ENCODE data around the gene ABT1. TPM values are rescaled to one million over a fixed set of nuclear protein-coding genes. Genes with fewer than 3 reads are reported as not detected.

The ABT1 gene
- polyA plus RNA-seq, 1 donor (not counting 4 experiments of a cell fraction or from before 2014, with no cell fraction given) = 16.8 TPM

GRCh38 chr6:26554697-26555504 lies 41.9 kb upstream of the ABT1 start:
- H3K9me3 ChIP-seq (ENCODE audit: control insufficient read depth, low read depth, low read length) = no peaks in the 10 kb centered on the region
- peak overlapping the region; percentile 15 for H3K27ac ChIP-seq (ENCODE audit: control insufficient read depth, insufficient read depth, low read length)
- peak overlapping the region; percentile 45 for H3K9ac ChIP-seq (ENCODE audit: control insufficient read depth, extremely low read depth, insufficient read depth, low read length)
- DNase-seq (ENCODE audit: low read depth, low spot score) (no peak), FAIRE-seq (no peak)
- TF ChIP-seq EZH2 (IDR thresholded peaks at IDR 0.05; ENCODE audit: low read length) = no peak
- no peak for TF ChIP-seq CTCF (optimal IDR thresholded peaks at IDR 0.05 in 1 of 3, IDR thresholded peaks at IDR 0.05 in 1 of 3, conservative IDR thresholded peaks at IDR 0.05 in 1 of 3; ENCODE audit: extremely low read depth in 1 of 3, insufficient read depth in 2 of 3, low read length in 3 of 3)
- H3K36me3 ChIP-seq (ENCODE audit: control insufficient read depth in 2 of 2, extremely low read depth in 1 of 2, insufficient read depth in 2 of 2, low read length in 2 of 2) = no peaks in the 10 kb centered on the region
- no peaks in the 10 kb centered on the region for H3K9me1 ChIP-seq (ENCODE audit: control insufficient read depth, extremely low read depth, insufficient read depth, low read length)
- H3K4me1 ChIP-seq (ENCODE audit: control insufficient read depth, extremely low read depth, insufficient read depth, low read length) = peaks cover 20% of the 10 kb centered on the region
- no peaks in the 10 kb centered on the region for H3K27me3 ChIP-seq (ENCODE audit: control insufficient read depth, extremely low read depth, insufficient read depth, low read length)
- H3K4me3 ChIP-seq (ENCODE audit: control insufficient read depth in 2 of 3, extremely low read depth in 1 of 3, insufficient read depth in 2 of 3, low read depth in 1 of 3, low read length in 3 of 3) = peak overlapping the region; percentile 24 to 72 (median 47)
- peak overlapping the region; percentile 15 for H2AFZ ChIP-seq (ENCODE audit: control insufficient read depth, low read length)
- no peaks in the 10 kb centered on the region for H3K79me2 ChIP-seq (ENCODE audit: control insufficient read depth, insufficient read depth, low read length)
- H4K20me1 ChIP-seq (ENCODE audit: control insufficient read depth, extremely low read depth, insufficient read depth, low read length) = no peaks in the 10 kb centered on the region
- dilution Hi-C loops (cut with MboI; ENCODE audit: extremely low pct_ligation_motif_present, low sequenced_read_pairs) = no loop called here
- peak overlapping the region; percentile 99 for H3K4me2 ChIP-seq (ENCODE audit: control insufficient read depth, extremely low read depth, insufficient read depth, low read depth, low read length)

- H3K27ac ChIP-seq (ENCODE audit: control insufficient read depth, insufficient read depth, low read length) = no peak overlapping the region
- H4K20me1 ChIP-seq (ENCODE audit: control insufficient read depth, extremely low read depth, insufficient read depth, low read length) = no peaks in the 10 kb centered on the region
- dilution Hi-C loops (cut with MboI; ENCODE audit: extremely low pct_ligation_motif_present, low sequenced_read_pairs) = no loop called here
- peak overlapping the region in 1 of 3 experiments; percentile 72 for H3K4me3 ChIP-seq (ENCODE audit: control insufficient read depth in 2 of 3, extremely low read depth in 1 of 3, insufficient read depth in 2 of 3, low read depth in 1 of 3, low read length in 3 of 3)
- no peaks in the 10 kb centered on the region for H3K9me1 ChIP-seq (ENCODE audit: control insufficient read depth, extremely low read depth, insufficient read depth, low read length)
- H3K9ac ChIP-seq (ENCODE audit: control insufficient read depth, extremely low read depth, insufficient read depth, low read length) = no peak overlapping the region
- TF ChIP-seq EZH2 (IDR thresholded peaks at IDR 0.05; ENCODE audit: low read length) (no peak), CTCF (optimal IDR thresholded peaks at IDR 0.05 in 1 of 3, IDR thresholded peaks at IDR 0.05 in 1 of 3, conservative IDR thresholded peaks at IDR 0.05 in 1 of 3; ENCODE audit: extremely low read depth in 1 of 3, insufficient read depth in 2 of 3, low read length in 3 of 3) (no peak)
- H3K36me3 ChIP-seq (ENCODE audit: control insufficient read depth in 2 of 2, extremely low read depth in 1 of 2, insufficient read depth in 2 of 2, low read length in 2 of 2) = no peaks in the 10 kb centered on the region
- H3K9me3 ChIP-seq (ENCODE audit: control insufficient read depth, low read depth, low read length) = no peaks in the 10 kb centered on the region
- peak overlapping the region; percentile 99 for H3K4me2 ChIP-seq (ENCODE audit: control insufficient read depth, extremely low read depth, insufficient read depth, low read depth, low read length)
- peaks cover 17% of the 10 kb centered on the region for H3K4me1 ChIP-seq (ENCODE audit: control insufficient read depth, extremely low read depth, insufficient read depth, low read length)
- DNase-seq (ENCODE audit: low read depth, low spot score) = no peak
- no peak overlapping the region for H2AFZ ChIP-seq (ENCODE audit: control insufficient read depth, low read length)
- FAIRE-seq = no peak
- no peaks in the 10 kb centered on the region for H3K27me3 ChIP-seq (ENCODE audit: control insufficient read depth, extremely low read depth, insufficient read depth, low read length)
- H3K79me2 ChIP-seq (ENCODE audit: control insufficient read depth, insufficient read depth, low read length) = no peaks in the 10 kb centered on the region
Observed at GRCh38 chr6:26555505-26556262, 41.1 kb upstream of the ABT1 start.

Measured in keratinocyte (primary cell).